Measurements from ENCODE around the gene GALNT2.

- no peak for TF ChIP-seq POLR2A (IDR thresholded peaks at IDR 0.05)
- TF ChIP-seq, protein P1, sequence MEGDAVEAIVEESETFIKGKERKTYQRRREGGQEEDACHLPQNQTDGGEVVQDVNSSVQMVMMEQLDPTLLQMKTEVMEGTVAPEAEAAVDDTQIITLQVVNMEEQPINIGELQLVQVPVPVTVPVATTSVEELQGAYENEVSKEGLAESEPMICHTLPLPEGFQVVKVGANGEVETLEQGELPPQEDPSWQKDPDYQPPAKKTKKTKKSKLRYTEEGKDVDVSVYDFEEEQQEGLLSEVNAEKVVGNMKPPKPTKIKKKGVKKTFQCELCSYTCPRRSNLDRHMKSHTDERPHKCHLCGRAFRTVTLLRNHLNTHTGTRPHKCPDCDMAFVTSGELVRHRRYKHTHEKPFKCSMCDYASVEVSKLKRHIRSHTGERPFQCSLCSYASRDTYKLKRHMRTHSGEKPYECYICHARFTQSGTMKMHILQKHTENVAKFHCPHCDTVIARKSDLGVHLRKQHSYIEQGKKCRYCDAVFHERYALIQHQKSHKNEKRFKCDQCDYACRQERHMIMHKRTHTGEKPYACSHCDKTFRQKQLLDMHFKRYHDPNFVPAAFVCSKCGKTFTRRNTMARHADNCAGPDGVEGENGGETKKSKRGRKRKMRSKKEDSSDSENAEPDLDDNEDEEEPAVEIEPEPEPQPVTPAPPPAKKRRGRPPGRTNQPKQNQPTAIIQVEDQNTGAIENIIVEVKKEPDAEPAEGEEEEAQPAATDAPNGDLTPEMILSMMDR (IDR thresholded peaks at IDR 0.05) = no peak
Observed at GRCh38 chr1:230032516-230033281, 34.3 kb upstream of the GALNT2 start.

Measured in adrenal gland (tissue), 5 donors.